ENCODE results near the gene HPCAL1.

GRCh38 chr2:10303694-10304378, 1.1 kb downstream of the HPCAL1 start:
- TF ChIP-seq POLR2A (IDR thresholded peaks at IDR 0.05) = no peak
- no peak for TF ChIP-seq CTCF (IDR thresholded peaks at IDR 0.05)

Data from lower leg skin (tissue), 3 donors.